ENCODE results near the gene FMOD.

DNA sequence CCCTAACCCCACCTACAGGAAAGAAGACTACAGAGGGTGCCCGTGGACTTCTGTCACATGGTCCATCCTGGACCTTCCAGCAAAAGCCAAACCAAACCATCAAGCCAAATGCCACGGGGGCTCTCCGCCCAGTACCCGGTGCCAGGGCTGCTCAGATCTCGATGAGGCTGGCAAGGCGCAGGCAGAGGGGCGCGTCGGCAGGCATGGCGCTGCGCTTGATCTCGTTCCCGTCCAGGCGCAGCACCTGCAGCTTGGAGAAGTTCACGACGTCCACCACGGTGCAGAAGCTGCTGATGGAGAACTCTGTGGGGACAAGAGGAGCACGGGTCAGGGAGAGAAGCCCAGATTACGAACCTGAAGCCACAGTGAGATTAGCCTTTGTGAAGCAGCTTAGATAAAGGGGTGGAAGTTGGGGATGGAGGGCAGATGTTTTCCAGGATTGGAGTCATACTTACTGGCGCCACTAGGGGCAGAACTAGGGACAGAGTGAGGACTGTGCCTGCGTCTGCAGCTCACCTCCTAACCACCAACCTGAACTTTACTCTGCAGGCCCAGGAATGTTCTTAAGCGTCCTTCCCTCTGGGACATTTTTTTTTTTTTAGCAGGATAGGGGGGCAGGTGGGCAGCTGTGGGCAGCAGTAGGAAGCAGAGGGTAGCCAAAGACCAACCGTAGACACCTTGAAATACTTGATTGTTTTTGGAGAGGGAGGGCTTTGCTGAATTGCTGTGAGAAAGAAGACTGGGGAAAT is 8.6 kb downstream of the FMOD start:
- TF ChIP-seq POLR2A (IDR thresholded peaks at IDR 0.05; ENCODE audit: low read depth, low read length) (no peak), EZH2 (IDR thresholded peaks at IDR 0.05; ENCODE audit: borderline replicate concordance, low read depth, low read length, severe bottlenecking) (no peak), POLR2AphosphoS5 (IDR thresholded peaks at IDR 0.05; ENCODE audit: insufficient read depth, low read depth, low read length) (no peak), MYC (IDR thresholded peaks at IDR 0.05; ENCODE audit: low read depth, low read length) (no peak), JUN (IDR thresholded peaks at IDR 0.05; ENCODE audit: borderline replicate concordance, insufficient read depth, insufficient read length, low read depth) (no peak), FOS (IDR thresholded peaks at IDR 0.05; ENCODE audit: borderline replicate concordance, insufficient read depth, low read length) (no peak), GATA2 (IDR thresholded peaks at IDR 0.05; ENCODE audit: insufficient read depth, insufficient read length, low read depth, low read length) (no peak)
- TF ChIP-seq, protein P1, sequence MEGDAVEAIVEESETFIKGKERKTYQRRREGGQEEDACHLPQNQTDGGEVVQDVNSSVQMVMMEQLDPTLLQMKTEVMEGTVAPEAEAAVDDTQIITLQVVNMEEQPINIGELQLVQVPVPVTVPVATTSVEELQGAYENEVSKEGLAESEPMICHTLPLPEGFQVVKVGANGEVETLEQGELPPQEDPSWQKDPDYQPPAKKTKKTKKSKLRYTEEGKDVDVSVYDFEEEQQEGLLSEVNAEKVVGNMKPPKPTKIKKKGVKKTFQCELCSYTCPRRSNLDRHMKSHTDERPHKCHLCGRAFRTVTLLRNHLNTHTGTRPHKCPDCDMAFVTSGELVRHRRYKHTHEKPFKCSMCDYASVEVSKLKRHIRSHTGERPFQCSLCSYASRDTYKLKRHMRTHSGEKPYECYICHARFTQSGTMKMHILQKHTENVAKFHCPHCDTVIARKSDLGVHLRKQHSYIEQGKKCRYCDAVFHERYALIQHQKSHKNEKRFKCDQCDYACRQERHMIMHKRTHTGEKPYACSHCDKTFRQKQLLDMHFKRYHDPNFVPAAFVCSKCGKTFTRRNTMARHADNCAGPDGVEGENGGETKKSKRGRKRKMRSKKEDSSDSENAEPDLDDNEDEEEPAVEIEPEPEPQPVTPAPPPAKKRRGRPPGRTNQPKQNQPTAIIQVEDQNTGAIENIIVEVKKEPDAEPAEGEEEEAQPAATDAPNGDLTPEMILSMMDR (IDR thresholded peaks at IDR 0.05; ENCODE audit: extremely low read depth in 1 of 2, insufficient read depth in 1 of 2, low read depth in 1 of 2, low read length in 2 of 2), result peak; percentile 67 to 88
- TF ChIP-seq, protein P2, sequence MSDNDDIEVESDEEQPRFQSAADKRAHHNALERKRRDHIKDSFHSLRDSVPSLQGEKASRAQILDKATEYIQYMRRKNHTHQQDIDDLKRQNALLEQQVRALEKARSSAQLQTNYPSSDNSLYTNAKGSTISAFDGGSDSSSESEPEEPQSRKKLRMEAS (IDR thresholded peaks at IDR 0.05; ENCODE audit: insufficient read depth, insufficient read length), result no peak
